ENCODE data around the gene SEMA4C. TPM values are rescaled to one million over a fixed set of nuclear protein-coding genes. Genes with fewer than 3 reads are reported as not detected.

Gene SEMA4C
- total and polyA plus RNA-seq, 8 donors = 6.7 to 21.8 (median 10.0) TPM

DNA sequence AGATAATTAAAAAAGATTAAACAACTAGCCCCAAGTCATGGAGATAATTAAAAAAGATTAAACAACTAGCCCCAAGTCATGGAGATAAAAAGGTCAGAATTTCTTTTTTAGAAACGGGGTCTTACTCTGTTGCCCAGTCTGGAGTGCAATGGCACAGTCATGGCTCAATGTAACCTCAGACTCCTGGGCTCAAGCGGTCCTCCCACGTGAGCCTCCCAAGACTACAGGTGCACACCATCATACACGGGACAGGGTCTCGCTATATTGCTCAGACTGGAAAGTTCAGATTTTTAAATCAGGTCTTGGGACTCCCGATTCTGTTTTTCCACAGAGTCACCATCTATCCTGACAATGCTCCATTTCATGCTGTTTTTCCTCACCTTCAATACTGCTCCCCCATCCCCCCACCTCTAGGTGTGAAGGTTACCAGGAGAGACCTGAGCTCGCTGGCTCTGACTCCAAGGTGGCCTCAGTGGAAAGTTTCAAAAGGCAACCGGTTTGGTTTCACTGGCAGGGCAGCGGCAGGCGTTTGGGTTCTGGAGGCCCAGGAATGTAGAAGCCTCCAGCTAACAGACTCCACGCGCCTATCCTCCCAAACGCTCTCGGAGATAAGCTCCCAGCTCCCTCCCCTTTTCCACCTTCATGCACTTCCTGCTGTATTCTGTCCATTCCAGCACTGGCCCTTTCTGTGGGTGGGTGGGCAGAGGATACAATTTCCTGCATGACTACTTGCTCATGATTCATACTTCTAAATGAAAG is 2.9 kb upstream of the SEMA4C start:
- WGBS, 2 donors = 60 to 66% methylated on average over 14 of the region's 14 CpGs

GRCh38 chr2:96870626-96871255 is 861 bp upstream of the SEMA4C start:
- H3K4me3 ChIP-seq = peak overlapping the region; percentile 86 to 95 (median 90)
- ATAC-seq = peak in 2 of 4 donors; percentile 12 to 15
- peak in 2 of 6 donors; percentile 58 to 79 for DNase-seq
- H3K4me1 ChIP-seq = peaks cover 0 to 11% (median 0%) of the 10 kb centered on the region in 3 donors
- intact Hi-C loops (cut with DNase I) = no loop called here
- no peaks in the 10 kb centered on the region for H3K9me3 ChIP-seq
- H3K27ac ChIP-seq = peak overlapping the region; percentile 75 to 89 (median 88)
- TF ChIP-seq, protein P1, sequence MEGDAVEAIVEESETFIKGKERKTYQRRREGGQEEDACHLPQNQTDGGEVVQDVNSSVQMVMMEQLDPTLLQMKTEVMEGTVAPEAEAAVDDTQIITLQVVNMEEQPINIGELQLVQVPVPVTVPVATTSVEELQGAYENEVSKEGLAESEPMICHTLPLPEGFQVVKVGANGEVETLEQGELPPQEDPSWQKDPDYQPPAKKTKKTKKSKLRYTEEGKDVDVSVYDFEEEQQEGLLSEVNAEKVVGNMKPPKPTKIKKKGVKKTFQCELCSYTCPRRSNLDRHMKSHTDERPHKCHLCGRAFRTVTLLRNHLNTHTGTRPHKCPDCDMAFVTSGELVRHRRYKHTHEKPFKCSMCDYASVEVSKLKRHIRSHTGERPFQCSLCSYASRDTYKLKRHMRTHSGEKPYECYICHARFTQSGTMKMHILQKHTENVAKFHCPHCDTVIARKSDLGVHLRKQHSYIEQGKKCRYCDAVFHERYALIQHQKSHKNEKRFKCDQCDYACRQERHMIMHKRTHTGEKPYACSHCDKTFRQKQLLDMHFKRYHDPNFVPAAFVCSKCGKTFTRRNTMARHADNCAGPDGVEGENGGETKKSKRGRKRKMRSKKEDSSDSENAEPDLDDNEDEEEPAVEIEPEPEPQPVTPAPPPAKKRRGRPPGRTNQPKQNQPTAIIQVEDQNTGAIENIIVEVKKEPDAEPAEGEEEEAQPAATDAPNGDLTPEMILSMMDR (IDR thresholded peaks at IDR 0.05) = no peak
- 35 to 37% methylated on average over 13 of the region's 13 CpGs for WGBS, 2 donors
- no peaks in the 10 kb centered on the region for H3K27me3 ChIP-seq
- no peak for FAIRE-seq
- H3K36me3 ChIP-seq = peaks cover 0 to 3% (median 0%) of the 10 kb centered on the region in 3 donors

More for the DNA sequence above, 2.9 kb upstream of the SEMA4C start:
- intact Hi-C loops (cut with DNase I) = no loop called here
- TF ChIP-seq, protein P1 (IDR thresholded peaks at IDR 0.05) = no peak
- Histone ChIP-seq H3K4me1 (peaks cover 0 to 11% (median 0%) of the 10 kb centered on the region in 3 donors), H3K9me3 (no peaks in the 10 kb centered on the region), H3K4me3 (no peak overlapping the region), H3K36me3 (no peaks in the 10 kb centered on the region), H3K27me3 (no peaks in the 10 kb centered on the region), H3K27ac (peak overlapping the region in 1 of 4 donors; percentile 63)
- FAIRE-seq (no peak), ATAC-seq (no peak), DNase-seq (no peak)

DNA sequence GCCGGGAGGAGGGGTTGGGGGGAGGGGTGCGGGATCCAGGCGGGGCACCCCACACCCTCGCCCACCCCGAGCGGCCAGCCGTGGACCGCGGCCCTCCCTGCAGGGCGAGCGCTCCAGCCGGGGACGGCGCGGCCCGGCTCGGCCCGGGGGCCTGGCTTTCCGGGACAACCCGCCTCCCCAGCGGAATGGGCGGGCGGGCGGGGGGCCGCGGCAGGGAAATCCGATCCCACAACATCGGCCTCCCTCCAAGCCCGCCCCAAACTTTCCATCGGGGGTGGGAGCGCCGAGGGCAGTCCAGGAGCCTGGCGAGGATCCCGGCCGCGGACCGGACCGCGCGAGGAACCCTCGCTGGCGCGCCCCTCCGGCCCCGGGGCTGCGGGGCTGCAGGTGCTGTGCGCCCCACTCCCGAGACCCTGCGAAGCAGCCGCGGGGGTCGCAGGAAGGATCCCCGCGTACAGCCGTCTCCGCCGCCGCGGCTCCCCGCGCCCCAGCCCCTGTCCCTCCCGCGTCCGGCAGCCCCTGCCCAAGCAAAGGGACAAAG is 529 bp downstream of the SEMA4C start:
- Histone ChIP-seq H3K36me3 (peaks cover 1 to 15% (median 6%) of the 10 kb centered on the region in 3 donors), H3K4me1 (peaks cover 0 to 6% (median 0%) of the 10 kb centered on the region in 3 donors), H3K9me3 (no peaks in the 10 kb centered on the region), H3K27ac (peak overlapping the region; percentile 75 to 89 (median 88)), H3K27me3 (no peaks in the 10 kb centered on the region), H3K4me3 (peak overlapping the region; percentile 86 to 95 (median 90))
- TF ChIP-seq, protein P1 (IDR thresholded peaks at IDR 0.05) = no peak
- DNase-seq = peak; percentile 75 to 91 (median 84)
- ATAC-seq = peak; percentile 51 to 69 (median 62)
- 1% methylated on average over 30 to 64 of the region's 64 CpGs for WGBS, 2 donors
- intact Hi-C loops (cut with DNase I) = no loop called here
- no peak for FAIRE-seq

GRCh38 chr2:96868555-96869280 is 1.2 kb downstream of the SEMA4C start:
- 0 to 1% methylated on average over 30 to 76 of the region's 76 CpGs for WGBS, 2 donors
- Histone ChIP-seq H3K36me3 (peaks cover 4 to 21% (median 10%) of the 10 kb centered on the region in 3 donors), H3K4me3 (peak overlapping the region; percentile 86 to 95 (median 90)), H3K9me3 (no peaks in the 10 kb centered on the region), H3K27me3 (no peaks in the 10 kb centered on the region), H3K4me1 (no peaks in the 10 kb centered on the region), H3K27ac (peak overlapping the region; percentile 75 to 89 (median 88))
- ATAC-seq (peak; percentile 34 to 74 (median 64)), DNase-seq (peak; percentile 74 to 89 (median 82)), FAIRE-seq (no peak)
- TF ChIP-seq, protein P1 (IDR thresholded peaks at IDR 0.05) = peak; percentile 33 to 48 (median 43)
- intact Hi-C loops (cut with DNase I) = no loop called here
